ENCODE results near the gene PGM3. TPM values are rescaled to one million over a fixed set of nuclear protein-coding genes. Genes with fewer than 3 reads are reported as not detected.

PGM3 gene
- total and polyA plus RNA-seq, 2 donors from 2014 or later: 10.3 to 31.8 TPM

DNA sequence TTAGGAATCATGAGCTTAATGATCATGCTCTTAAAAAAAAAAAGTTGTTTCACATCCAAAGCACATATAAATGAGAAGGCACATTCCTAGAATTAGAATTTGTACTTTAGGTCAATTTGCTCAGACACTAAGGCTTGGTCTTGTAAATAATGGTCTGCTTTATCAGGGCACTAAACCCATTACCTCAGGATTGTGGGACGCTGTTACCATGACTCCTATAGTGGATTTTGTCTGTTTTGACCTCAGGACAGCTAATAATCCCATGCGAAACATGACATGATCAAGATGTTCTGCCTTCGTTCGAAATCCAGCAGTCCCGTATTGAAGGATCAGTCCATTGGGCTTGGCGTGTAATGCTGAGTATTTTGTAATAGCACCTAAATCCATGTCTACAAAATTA lies 2.4 kb downstream of the PGM3 start:
- Histone ChIP-seq H3K36me3 (ENCODE audit: control insufficient read depth in 2 of 3, insufficient read depth in 3 of 3, low read length in 3 of 3) (peaks cover 2 to 4% (median 2%) of the 10 kb centered on the region in 3 donors), H3K4me1 (ENCODE audit: control insufficient read depth in 2 of 3, insufficient read depth in 2 of 3, low read depth in 1 of 3, low read length in 3 of 3) (peaks cover 0 to 3% (median 0%) of the 10 kb centered on the region in 3 donors), H3K9me3 (ENCODE audit: control insufficient read depth in 2 of 3, insufficient read depth in 1 of 3, low read length in 3 of 3) (no peaks in the 10 kb centered on the region), H3K9ac (ENCODE audit: low read length in 3 of 3) (no peak overlapping the region), H3K27ac (ENCODE audit: low read depth in 2 of 2, low read length in 2 of 2) (no peak overlapping the region), H3K4me3 (ENCODE audit: low read length in 3 of 3) (no peak overlapping the region), H3K27me3 (ENCODE audit: control insufficient read depth, insufficient read depth, low read length) (no peaks in the 10 kb centered on the region)
- DNase-seq (no peak), FAIRE-seq (no peak)
- TF ChIP-seq, protein P1, sequence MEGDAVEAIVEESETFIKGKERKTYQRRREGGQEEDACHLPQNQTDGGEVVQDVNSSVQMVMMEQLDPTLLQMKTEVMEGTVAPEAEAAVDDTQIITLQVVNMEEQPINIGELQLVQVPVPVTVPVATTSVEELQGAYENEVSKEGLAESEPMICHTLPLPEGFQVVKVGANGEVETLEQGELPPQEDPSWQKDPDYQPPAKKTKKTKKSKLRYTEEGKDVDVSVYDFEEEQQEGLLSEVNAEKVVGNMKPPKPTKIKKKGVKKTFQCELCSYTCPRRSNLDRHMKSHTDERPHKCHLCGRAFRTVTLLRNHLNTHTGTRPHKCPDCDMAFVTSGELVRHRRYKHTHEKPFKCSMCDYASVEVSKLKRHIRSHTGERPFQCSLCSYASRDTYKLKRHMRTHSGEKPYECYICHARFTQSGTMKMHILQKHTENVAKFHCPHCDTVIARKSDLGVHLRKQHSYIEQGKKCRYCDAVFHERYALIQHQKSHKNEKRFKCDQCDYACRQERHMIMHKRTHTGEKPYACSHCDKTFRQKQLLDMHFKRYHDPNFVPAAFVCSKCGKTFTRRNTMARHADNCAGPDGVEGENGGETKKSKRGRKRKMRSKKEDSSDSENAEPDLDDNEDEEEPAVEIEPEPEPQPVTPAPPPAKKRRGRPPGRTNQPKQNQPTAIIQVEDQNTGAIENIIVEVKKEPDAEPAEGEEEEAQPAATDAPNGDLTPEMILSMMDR (IDR thresholded peaks at IDR 0.05; ENCODE audit: borderline replicate concordance, extremely low read depth, insufficient read depth): no peak
- intact Hi-C loops (cut with DNase I): no loop called here

DNA sequence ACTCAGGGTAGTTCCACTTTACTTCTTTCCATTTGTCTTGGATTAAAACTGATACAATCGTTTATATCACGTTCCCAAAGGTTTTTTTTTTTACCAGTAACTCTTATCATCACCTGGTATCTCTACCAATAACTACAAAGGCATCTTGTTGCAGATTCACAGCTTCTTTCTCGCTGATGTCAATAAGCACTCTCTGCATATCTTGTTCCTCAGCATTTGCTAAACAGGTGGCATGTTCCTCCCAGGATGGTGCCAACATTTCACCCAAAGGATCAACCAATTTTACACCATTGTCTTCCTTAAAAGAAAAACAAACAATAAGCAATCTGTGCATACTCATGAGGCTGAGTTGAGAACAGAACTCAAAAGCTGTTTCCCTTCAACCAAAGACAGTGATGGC lies 4.6 kb downstream of the PGM3 start:
- Histone ChIP-seq H3K4me3 (ENCODE audit: low read length in 3 of 3) (no peak overlapping the region), H3K27me3 (ENCODE audit: control insufficient read depth, insufficient read depth, low read length) (no peaks in the 10 kb centered on the region), H3K36me3 (ENCODE audit: control insufficient read depth in 2 of 3, insufficient read depth in 3 of 3, low read length in 3 of 3) (peaks cover 2 to 5% (median 4%) of the 10 kb centered on the region in 3 donors), H3K9ac (ENCODE audit: low read length in 3 of 3) (no peak overlapping the region), H3K27ac (ENCODE audit: low read depth in 2 of 2, low read length in 2 of 2) (no peak overlapping the region), H3K4me1 (ENCODE audit: control insufficient read depth in 2 of 3, insufficient read depth in 2 of 3, low read depth in 1 of 3, low read length in 3 of 3) (no peaks in the 10 kb centered on the region), H3K9me3 (ENCODE audit: control insufficient read depth in 2 of 3, insufficient read depth in 1 of 3, low read length in 3 of 3) (no peaks in the 10 kb centered on the region)
- TF ChIP-seq, protein P1 (IDR thresholded peaks at IDR 0.05; ENCODE audit: borderline replicate concordance, extremely low read depth, insufficient read depth): no peak
- DNase-seq: no peak
- intact Hi-C loops (cut with DNase I): no loop called here
- FAIRE-seq: no peak

DNA sequence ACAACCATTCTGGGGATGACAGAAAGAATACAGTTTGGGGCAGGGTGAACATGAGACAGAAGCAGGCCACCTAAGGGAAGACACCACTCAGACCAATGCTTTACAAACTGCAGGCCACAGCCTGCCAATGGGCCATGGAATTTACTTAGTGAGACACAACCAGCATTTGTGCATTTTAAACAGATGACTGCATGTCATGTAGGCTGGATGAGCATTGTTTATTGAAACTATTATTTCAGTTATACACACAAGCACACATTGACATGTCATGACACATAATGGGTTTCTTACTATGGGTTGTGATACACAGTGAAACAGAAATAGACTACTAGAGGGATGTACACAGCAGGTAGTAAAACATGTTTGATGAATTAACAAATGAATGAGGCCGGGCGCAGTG lies 8.0 kb downstream of the PGM3 start:
- TF ChIP-seq, protein P1 (IDR thresholded peaks at IDR 0.05; ENCODE audit: borderline replicate concordance, extremely low read depth, insufficient read depth): no peak
- Histone ChIP-seq H3K36me3 (ENCODE audit: control insufficient read depth in 2 of 3, insufficient read depth in 3 of 3, low read length in 3 of 3) (peaks cover 2 to 20% (median 19%) of the 10 kb centered on the region in 3 donors), H3K9ac (ENCODE audit: low read length in 3 of 3) (no peak overlapping the region), H3K27me3 (ENCODE audit: control insufficient read depth, insufficient read depth, low read length) (no peaks in the 10 kb centered on the region), H3K9me3 (ENCODE audit: control insufficient read depth in 2 of 3, insufficient read depth in 1 of 3, low read length in 3 of 3) (no peaks in the 10 kb centered on the region), H3K4me1 (ENCODE audit: control insufficient read depth in 2 of 3, insufficient read depth in 2 of 3, low read depth in 1 of 3, low read length in 3 of 3) (no peaks in the 10 kb centered on the region), H3K27ac (ENCODE audit: low read depth in 2 of 2, low read length in 2 of 2) (no peak overlapping the region), H3K4me3 (ENCODE audit: low read length in 3 of 3) (no peak overlapping the region)
- intact Hi-C loops (cut with DNase I): no loop called here
- DNase-seq (no peak), FAIRE-seq (no peak)
